CD4-positive, alpha-beta memory T cell (primary cell): ENCODE results near the gene ACTL10. TPM values are rescaled to one million over a fixed set of nuclear protein-coding genes. Genes with fewer than 3 reads are reported as not detected.

Source experiments
- CTCF ChIA-PET: fragments of 350-600 bp; sonication (Branson Sonifier 250); formaldehyde crosslinking; loops from one replicate; lab custom pipeline; 2021; ENCODE audit warnings: inconsistent platforms; ENCODE audit not compliant: partially characterized antibody; lab: Charles Lee
- POLR2A ChIA-PET: fragments of 350-600 bp; sonication (Branson Sonifier 250); formaldehyde crosslinking; loops from one replicate; lab custom pipeline; 2021; ENCODE audit not compliant: partially characterized antibody; lab: Charles Lee
- DNase-seq, 5 donors: peaks; one replicate each; pipeline versions ENCODE4 v3.0.0 to v3.0.0-alpha.2; 2020 to 2022; ENCODE audit warnings: mixed read lengths in 1 of 5
- H3K27ac ChIP-seq: one replicate; pipeline ENCODE4 v1.7.0; 2013; ENCODE audit warnings: low read depth, low read length
- H3K27me3 ChIP-seq: 2 replicates; pipeline ENCODE4 v1.7.0; 2013; ENCODE audit warnings: mild to moderate bottlenecking, low read length, moderate library complexity; ENCODE audit not compliant: insufficient read depth
- H3K36me3 ChIP-seq: 2 replicates; pipeline ENCODE4 v1.7.0; 2013; ENCODE audit warnings: mild to moderate bottlenecking, low read length, moderate library complexity; ENCODE audit not compliant: insufficient read depth
- H3K4me1 ChIP-seq: 2 replicates; pipeline ENCODE4 v1.7.0; 2013; ENCODE audit warnings: mild to moderate bottlenecking, low read length, moderate library complexity; ENCODE audit not compliant: insufficient read depth
- H3K4me3 ChIP-seq, 2 donors: one replicate each; pipeline ENCODE4 v1.7.0; 2013; ENCODE audit warnings: low read length in 2 of 2, mild to moderate bottlenecking in 1 of 2
- H3K9me3 ChIP-seq, 2 donors: one replicate each; pipeline ENCODE4 v1.7.0; 2013; ENCODE audit warnings: low read length in 2 of 2, control low read depth in 1 of 2; ENCODE audit not compliant: control insufficient read depth in 1 of 2
- H3K27ac Mint-ChIP-seq, 7 donors: one replicate each; pipeline ENCODE4 v1.8.0; 2020 to 2021; ENCODE audit warnings: mixed read lengths in 7 of 7, mild to moderate bottlenecking in 6 of 7, inconsistent platforms in 3 of 7, moderate library complexity in 3 of 7
- H3K27me3 Mint-ChIP-seq, 2 donors: one replicate each; pipeline ENCODE4 v1.8.0; 2020 to 2021; ENCODE audit warnings: mixed read lengths in 2 of 2
- H3K36me3 Mint-ChIP-seq, 2 donors: one replicate each; pipeline ENCODE4 v1.8.0; 2020 to 2021; ENCODE audit warnings: mixed read lengths in 2 of 2, inconsistent platforms in 1 of 2, mild to moderate bottlenecking in 1 of 2
- H3K4me1 Mint-ChIP-seq, 4 donors: one replicate each; pipeline ENCODE4 v1.8.0; 2020 to 2021; ENCODE audit warnings: mixed read lengths in 4 of 4, mild to moderate bottlenecking in 1 of 4
- H3K4me3 Mint-ChIP-seq, 8 donors: one replicate each; pipeline ENCODE4 v1.8.0; 2020 to 2021; ENCODE audit warnings: mixed read lengths in 8 of 8, mild to moderate bottlenecking in 7 of 8, moderate library complexity in 6 of 8, inconsistent platforms in 3 of 8
- H3K9me3 Mint-ChIP-seq, 8 donors: one replicate each; pipeline ENCODE4 v1.8.0; 2020 to 2021; ENCODE audit warnings: mixed read lengths in 8 of 8, mild to moderate bottlenecking in 5 of 8, inconsistent platforms in 3 of 8, moderate library complexity in 1 of 8
- intact Hi-C: fragments of 100-400 bp; cut with micrococcal nuclease; formaldehyde crosslinking; loops from one replicate; pipeline ENCODE4 v1.15.1; 2023
- polyA plus RNA-seq, 2 donors: library from polyadenylated mRNA; unstranded; fragments of 300-500 nt; fragmentation: Illumina TruSeq; gene quantifications; one replicate each; pipeline ENCODE4 v1.2.3, GENCODE V29; 2021
- total RNA-seq, 2 experiments: library from RNA; stranded (reverse); gene quantifications; one replicate each; pipeline ENCODE4 v1.2.3, GENCODE V29; 2021

ACTL10 gene
- total and polyA plus RNA-seq, 4 experiments from 2014 or later = 1.7 to 6.0 (median 5.4) TPM

- Histone ChIP-seq H3K27ac (no peak overlapping the region), H3K9me3 (no peaks in the 10 kb centered on the region), H3K27me3 (no peaks in the 10 kb centered on the region), H3K4me3 (no peak overlapping the region), H3K4me1 (no peaks in the 10 kb centered on the region), H3K36me3 (no peaks in the 10 kb centered on the region)
- ChIA-PET CTCF (interaction anchor here (0.7 to 6.7 kb wide), 8 partner anchors 12 to 416 kb away, joined by 3 to 60 read pairs (median 4); partner anchors contain the start of genes ACTL10 and C20orf144), POLR2A (interaction anchor here (0.6 to 2.5 kb wide), 5 partner anchors 9 to 164 kb away, joined by 3 to 9 read pairs (median 3); partner anchors contain the start of genes ACTL10, C20orf144 and CBFA2T2)
- no peak for DNase-seq
- Mint-ChIP-seq H3K4me1 (peaks cover 5 to 14% (median 9%) of the 10 kb centered on the region in 4 donors), H3K4me3 (no peak overlapping the region), H3K27me3 (no peaks in the 10 kb centered on the region), H3K36me3 (no peaks in the 10 kb centered on the region), H3K9me3 (no peaks in the 10 kb centered on the region), H3K27ac (no peak overlapping the region)
- intact Hi-C loops = loop anchor here (1.0 to 2.0 kb wide), 2 partner anchors 13 to 197 kb away; partner anchors contain the start of gene ACTL10
Measured at GRCh38 chr20:33653900-33654596, 12.7 kb upstream of the ACTL10 start.

DNA sequence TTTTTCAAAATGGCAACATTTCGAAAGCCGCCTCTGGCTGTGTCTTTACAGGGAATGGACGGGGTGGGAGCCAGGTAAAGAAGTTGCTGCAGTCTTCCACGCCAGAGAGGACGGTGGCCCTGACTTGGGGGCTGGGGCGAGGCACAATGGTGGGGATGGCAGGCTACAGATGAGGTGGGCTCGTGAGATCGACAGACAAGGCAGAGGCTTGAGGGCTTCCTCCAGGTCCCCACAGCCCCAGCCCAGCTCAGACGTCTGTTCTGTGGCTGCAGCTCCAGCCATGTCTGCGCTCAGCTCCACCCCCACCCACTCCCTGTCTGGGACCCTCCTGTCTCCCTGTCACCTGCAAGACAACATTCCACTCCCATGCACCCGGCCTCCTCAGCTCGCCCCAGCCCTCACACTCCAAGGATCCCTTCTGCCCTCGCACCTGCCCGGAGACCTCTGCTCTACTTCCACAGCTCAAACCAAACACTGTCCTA is 12.0 kb upstream of the ACTL10 start:
- Mint-ChIP-seq H3K27me3 (no peaks in the 10 kb centered on the region), H3K36me3 (no peaks in the 10 kb centered on the region), H3K9me3 (no peaks in the 10 kb centered on the region), H3K4me1 (peaks cover 5 to 8% (median 6%) of the 10 kb centered on the region in 4 donors), H3K27ac (no peak overlapping the region), H3K4me3 (no peak overlapping the region)
- intact Hi-C loops = no loop called here
- POLR2A ChIA-PET = interaction anchor here (1.2 to 2.5 kb wide), 3 partner anchors 8 to 165 kb away, joined by 3 to 9 read pairs (median 5); partner anchors contain the start of genes ACTL10, C20orf144 and CBFA2T2
- Histone ChIP-seq H3K27me3 (no peaks in the 10 kb centered on the region), H3K4me3 (no peak overlapping the region), H3K4me1 (no peaks in the 10 kb centered on the region), H3K36me3 (no peaks in the 10 kb centered on the region), H3K27ac (no peak overlapping the region), H3K9me3 (no peaks in the 10 kb centered on the region)
- CTCF ChIA-PET = interaction anchor here (1.0 to 6.7 kb wide), 4 partner anchors 11 to 197 kb away, joined by 4 to 60 read pairs (median 8); partner anchors contain the start of genes ACTL10 and C20orf144
- DNase-seq = no peak

DNA sequence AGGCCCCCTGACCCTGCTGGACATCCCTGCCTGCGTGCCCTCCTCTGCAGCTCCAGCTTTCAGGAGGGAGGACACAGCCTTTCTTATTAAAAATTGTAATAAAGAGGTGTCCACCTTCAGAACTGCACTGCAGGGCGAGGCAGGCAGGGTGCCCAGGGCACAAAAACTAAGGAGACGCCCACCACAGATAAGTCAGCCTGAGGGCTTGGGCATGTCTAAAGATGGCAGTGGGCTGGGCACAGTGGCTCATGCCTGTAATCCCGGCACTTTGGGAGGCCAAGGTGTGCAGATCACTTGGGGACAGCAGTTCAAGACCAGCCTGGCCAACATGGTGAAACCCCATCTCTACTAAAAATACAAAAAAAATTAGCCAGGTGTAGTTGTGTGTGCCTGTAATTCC is 11.6 kb upstream of the ACTL10 start:
- H3K27ac ChIP-seq = no peak overlapping the region
- ChIA-PET CTCF (interaction anchor here (2.1 to 6.7 kb wide), 3 partner anchors 11 to 198 kb away, joined by 6 to 60 read pairs (median 9); partner anchors contain the start of genes ACTL10 and C20orf144), POLR2A (interaction anchor here (2.3 to 2.5 kb wide), 2 partner anchors 8 to 166 kb away, joined by 5 to 9 read pairs; partner anchors contain the start of genes C20orf144 and CBFA2T2)
- no peaks in the 10 kb centered on the region for H3K27me3 ChIP-seq
- H3K27me3 Mint-ChIP-seq = no peaks in the 10 kb centered on the region
- no peaks in the 10 kb centered on the region for H3K36me3 Mint-ChIP-seq
- H3K4me1 ChIP-seq = no peaks in the 10 kb centered on the region
- H3K9me3 ChIP-seq = no peaks in the 10 kb centered on the region
- H3K27ac Mint-ChIP-seq = peak overlapping the region in 1 of 7 donors; percentile 29
- no peaks in the 10 kb centered on the region for H3K9me3 Mint-ChIP-seq
- no peak overlapping the region for H3K4me3 Mint-ChIP-seq
- no peak for DNase-seq
- no peaks in the 10 kb centered on the region for H3K36me3 ChIP-seq
- no peak overlapping the region for H3K4me3 ChIP-seq
- H3K4me1 Mint-ChIP-seq = peaks cover 5 to 6% (median 6%) of the 10 kb centered on the region in 4 donors
- intact Hi-C loops = no loop called here

DNA sequence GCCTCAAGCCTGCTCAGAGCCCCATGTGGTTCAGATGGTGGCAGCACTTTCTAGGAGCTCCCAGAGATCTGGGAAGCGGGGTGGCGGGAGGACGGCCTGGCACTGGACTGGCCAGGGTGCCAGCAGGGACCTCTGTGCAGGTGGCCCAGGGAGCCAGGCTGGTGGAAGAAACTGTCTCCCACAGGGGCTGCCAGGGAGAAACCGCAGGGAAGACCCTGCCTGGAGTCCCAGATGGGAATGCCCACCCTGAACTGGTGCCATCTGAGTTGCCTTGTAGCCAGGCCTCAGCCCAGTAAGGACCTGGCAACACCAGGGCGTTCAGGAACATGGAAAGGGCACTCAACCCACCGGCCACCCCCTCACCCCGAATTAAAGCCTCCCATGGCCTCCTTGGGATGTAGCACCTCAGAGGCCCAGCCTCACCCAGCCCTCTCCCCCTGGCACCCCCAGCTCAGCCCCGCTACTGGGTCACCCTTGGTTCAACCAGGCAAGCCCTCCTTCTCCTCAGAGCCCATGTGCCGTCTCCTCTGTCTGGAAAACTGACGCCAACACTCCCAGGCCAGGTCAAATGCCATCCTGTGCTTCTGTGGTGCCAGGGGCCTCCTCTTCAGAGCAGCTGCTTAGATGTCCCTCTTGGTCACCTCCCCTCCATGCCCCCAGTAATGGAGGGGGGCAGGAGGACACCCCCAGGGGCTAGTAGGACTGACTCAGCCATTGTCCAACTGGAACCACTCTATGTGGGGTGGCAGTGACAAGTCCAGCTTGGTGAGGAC is 10.5 kb upstream of the ACTL10 start:
- H3K27me3 Mint-ChIP-seq = no peaks in the 10 kb centered on the region
- H3K9me3 Mint-ChIP-seq = no peaks in the 10 kb centered on the region
- peak overlapping the region in 1 of 7 donors; percentile 42 for H3K27ac Mint-ChIP-seq
- no peaks in the 10 kb centered on the region for H3K9me3 ChIP-seq
- intact Hi-C loops = no loop called here
- H3K36me3 Mint-ChIP-seq = no peaks in the 10 kb centered on the region
- no peak for DNase-seq
- no peak overlapping the region for H3K4me3 ChIP-seq
- CTCF ChIA-PET = interaction anchor here (1.0 to 6.7 kb wide), 3 partner anchors 10 to 203 kb away, joined by 3 to 60 read pairs (median 9); partner anchors contain the start of genes ACTL10 and C20orf144
- no peaks in the 10 kb centered on the region for H3K36me3 ChIP-seq
- no peaks in the 10 kb centered on the region for H3K27me3 ChIP-seq
- no peak overlapping the region for H3K4me3 Mint-ChIP-seq
- H3K4me1 Mint-ChIP-seq = peaks cover 5 to 6% (median 6%) of the 10 kb centered on the region in 4 donors
- H3K4me1 ChIP-seq = no peaks in the 10 kb centered on the region
- POLR2A ChIA-PET = interaction anchor here (1.4 kb wide), 1 partner anchor 11 kb away, joined by 5 read pairs; the partner anchor contains the start of gene ACTL10
- H3K27ac ChIP-seq = no peak overlapping the region

DNA sequence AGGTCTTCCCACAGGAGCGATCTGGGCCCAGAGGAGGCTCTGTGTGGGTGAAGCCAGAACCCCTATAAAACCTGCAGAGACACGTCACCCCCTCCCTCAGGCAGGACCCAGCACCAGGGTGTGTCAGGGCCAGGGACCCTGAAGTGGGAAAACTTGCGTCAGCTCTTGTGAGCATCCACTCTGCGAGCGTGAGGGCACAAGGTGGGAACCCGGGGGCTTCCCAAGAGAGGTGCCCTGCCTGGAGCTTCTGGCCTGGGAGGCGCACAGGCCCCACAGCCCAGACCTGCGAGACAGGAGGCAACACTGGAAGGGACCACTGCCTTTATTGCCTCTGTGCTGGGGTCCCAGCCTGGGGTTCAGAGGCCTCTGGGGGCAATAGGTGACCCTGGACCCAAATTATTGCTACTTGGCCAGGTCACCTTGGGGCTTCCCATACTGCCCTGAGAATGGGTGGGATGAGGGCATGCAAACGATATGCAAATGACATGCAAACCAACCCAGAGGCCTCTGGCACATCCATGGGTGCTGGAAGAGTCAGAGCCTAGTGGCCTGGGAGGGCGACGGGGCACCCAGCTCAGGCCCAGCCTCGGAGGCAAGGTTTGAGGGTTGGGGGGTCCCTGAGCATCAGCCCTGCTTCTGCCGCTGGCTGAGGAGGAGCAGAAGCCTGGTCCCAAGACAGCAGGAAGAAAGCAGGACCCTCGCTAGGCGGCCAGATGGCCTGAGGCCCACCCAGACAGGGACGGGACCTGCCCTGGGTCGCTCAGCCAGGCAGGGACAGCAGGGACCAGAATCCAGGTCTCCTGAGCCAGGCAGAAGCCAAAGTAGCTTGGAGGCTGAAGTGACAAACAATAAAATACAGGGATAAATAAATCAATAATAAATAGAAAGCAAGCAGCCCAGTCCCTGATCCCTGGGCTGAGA is 9.7 kb upstream of the ACTL10 start:
- H3K4me1 ChIP-seq = no peaks in the 10 kb centered on the region
- intact Hi-C loops = no loop called here
- Mint-ChIP-seq H3K27ac (no peak overlapping the region), H3K27me3 (no peaks in the 10 kb centered on the region), H3K4me3 (no peak overlapping the region), H3K4me1 (peaks cover 0 to 9% (median 4%) of the 10 kb centered on the region in 4 donors), H3K36me3 (no peaks in the 10 kb centered on the region), H3K9me3 (no peaks in the 10 kb centered on the region)
- POLR2A ChIA-PET = interaction anchor here (1.4 kb wide), 1 partner anchor 10 kb away, joined by 5 read pairs; the partner anchor contains the start of gene ACTL10
- H3K27ac ChIP-seq = no peak overlapping the region
- no peaks in the 10 kb centered on the region for H3K27me3 ChIP-seq
- DNase-seq = no peak
- H3K9me3 ChIP-seq = no peaks in the 10 kb centered on the region
- no peaks in the 10 kb centered on the region for H3K36me3 ChIP-seq
- H3K4me3 ChIP-seq = no peak overlapping the region
- CTCF ChIA-PET = interaction anchor here (1.0 to 6.7 kb wide), 3 partner anchors 9 to 204 kb away, joined by 3 to 60 read pairs (median 9); partner anchors contain the start of genes ACTL10 and C20orf144

- DNase-seq = no peak
- Histone ChIP-seq H3K36me3 (no peaks in the 10 kb centered on the region), H3K27ac (no peak overlapping the region), H3K9me3 (no peaks in the 10 kb centered on the region), H3K27me3 (no peaks in the 10 kb centered on the region), H3K4me3 (no peak overlapping the region), H3K4me1 (peaks cover 5% of the 10 kb centered on the region)
- peaks cover 3 to 14% (median 4%) of the 10 kb centered on the region in 4 donors for H3K4me1 Mint-ChIP-seq
- H3K9me3 Mint-ChIP-seq = no peaks in the 10 kb centered on the region
- H3K27ac Mint-ChIP-seq = no peak overlapping the region
- no peak overlapping the region for H3K4me3 Mint-ChIP-seq
- intact Hi-C loops = no loop called here
- ChIA-PET POLR2A (no interaction called here), CTCF (no interaction called here)
- H3K36me3 Mint-ChIP-seq = no peaks in the 10 kb centered on the region
- no peaks in the 10 kb centered on the region for H3K27me3 Mint-ChIP-seq
Measured at GRCh38 chr20:33657704-33658095, 9.0 kb upstream of the ACTL10 start.
